ENCODE measurements around the gene MRPL24. TPM values are rescaled to one million over a fixed set of nuclear protein-coding genes. Genes with fewer than 3 reads are reported as not detected.
"Not testable (repeated sequence)": the region's sequence is repeated elsewhere in the genome, so short reads cannot be mapped to it uniquely, and the experiment has no call there.

The MRPL24 gene
- total RNA-seq, 1 donor, result 17.7 TPM

- DNase-seq (ENCODE audit: insufficient read length, low spot score, missing footprints), result no peak
- Histone ChIP-seq H3K27me3 (ENCODE audit: insufficient read depth, low read length) (no peaks in the 10 kb centered on the region), H2AFZ (ENCODE audit: low read length) (peak overlapping the region; percentile 91), H3K27ac (ENCODE audit: low read depth, low read length) (peak overlapping the region; percentile 88), H3K4me3 (ENCODE audit: insufficient read depth, low read length) (peak overlapping the region; percentile 82), H3K4me1 (ENCODE audit: insufficient read depth, low read length) (peaks cover 23% of the 10 kb centered on the region), H3K36me3 (ENCODE audit: insufficient read depth, low read length) (peaks cover 7% of the 10 kb centered on the region), H3K79me2 (ENCODE audit: insufficient read depth, low read length) (peaks cover 46% of the 10 kb centered on the region), H3K4me2 (ENCODE audit: insufficient read depth, low read length) (peak overlapping the region; percentile 94), H3K9me3 (ENCODE audit: low read depth, low read length) (no peaks in the 10 kb centered on the region), H4K20me1 (ENCODE audit: insufficient read depth, low read length) (peaks cover 18% of the 10 kb centered on the region)
- no peak for TF ChIP-seq CTCF (IDR thresholded peaks at IDR 0.05; ENCODE audit: extremely low read depth, low read depth, low read length)
Measured at GRCh38 chr1:156766298-156767100, 25.6 kb upstream of the MRPL24 start.

GRCh38 chr1:156765666-156766065, 24.8 kb upstream of the MRPL24 start:
- Histone ChIP-seq H3K27ac (ENCODE audit: low read depth, low read length) (no peak overlapping the region), H3K27me3 (ENCODE audit: insufficient read depth, low read length) (no peaks in the 10 kb centered on the region), H2AFZ (ENCODE audit: low read length) (peak overlapping the region; percentile 91), H3K4me3 (ENCODE audit: insufficient read depth, low read length) (peak overlapping the region; percentile 82), H3K4me2 (ENCODE audit: insufficient read depth, low read length) (peak overlapping the region; percentile 94), H3K4me1 (ENCODE audit: insufficient read depth, low read length) (peaks cover 23% of the 10 kb centered on the region), H3K79me2 (ENCODE audit: insufficient read depth, low read length) (peaks cover 38% of the 10 kb centered on the region), H3K36me3 (ENCODE audit: insufficient read depth, low read length) (peaks cover 5% of the 10 kb centered on the region), H3K9me3 (ENCODE audit: low read depth, low read length) (no peaks in the 10 kb centered on the region), H4K20me1 (ENCODE audit: insufficient read depth, low read length) (peaks cover 14% of the 10 kb centered on the region)
- TF ChIP-seq CTCF (IDR thresholded peaks at IDR 0.05; ENCODE audit: extremely low read depth, low read depth, low read length), result no peak
- no peak for DNase-seq (ENCODE audit: insufficient read length, low spot score, missing footprints)

- not testable (repeated sequence) for H3K36me3 ChIP-seq (ENCODE audit: insufficient read depth, low read length); DNase-seq (ENCODE audit: insufficient read length, low spot score, missing footprints); H3K27me3 ChIP-seq (ENCODE audit: insufficient read depth, low read length); H3K9me3 ChIP-seq (ENCODE audit: low read depth, low read length); H3K4me3 ChIP-seq (ENCODE audit: insufficient read depth, low read length); H2AFZ ChIP-seq (ENCODE audit: low read length); H3K27ac ChIP-seq (ENCODE audit: low read depth, low read length); H3K4me2 ChIP-seq (ENCODE audit: insufficient read depth, low read length)
- Histone ChIP-seq H3K79me2 (ENCODE audit: insufficient read depth, low read length) (peaks cover 33% of the 10 kb centered on the region), H4K20me1 (ENCODE audit: insufficient read depth, low read length) (peaks cover 11% of the 10 kb centered on the region), H3K4me1 (ENCODE audit: insufficient read depth, low read length) (peaks cover 23% of the 10 kb centered on the region)
Measured at GRCh38 chr1:156765136-156765535, 24.2 kb upstream of the MRPL24 start.

- DNase-seq (ENCODE audit: insufficient read length, low spot score, missing footprints), result no peak
- no peak for TF ChIP-seq CTCF (IDR thresholded peaks at IDR 0.05; ENCODE audit: extremely low read depth, low read depth, low read length)
- no peak overlapping the region for H3K27ac ChIP-seq (ENCODE audit: low read depth, low read length)
Measured at GRCh38 chr1:156760796-156761104, 19.9 kb upstream of the MRPL24 start.

More at GRCh38 chr1:156760796-156761104, 19.9 kb upstream of the MRPL24 start:
- Histone ChIP-seq H3K27me3 (ENCODE audit: insufficient read depth, low read length) (no peaks in the 10 kb centered on the region), H2AFZ (ENCODE audit: low read length) (no peak overlapping the region), H3K4me3 (ENCODE audit: insufficient read depth, low read length) (no peak overlapping the region), H4K20me1 (ENCODE audit: insufficient read depth, low read length) (no peaks in the 10 kb centered on the region), H3K79me2 (ENCODE audit: insufficient read depth, low read length) (no peaks in the 10 kb centered on the region), H3K4me1 (ENCODE audit: insufficient read depth, low read length) (peaks cover 2% of the 10 kb centered on the region), H3K36me3 (ENCODE audit: insufficient read depth, low read length) (no peaks in the 10 kb centered on the region), H3K4me2 (ENCODE audit: insufficient read depth, low read length) (no peak overlapping the region), H3K9me3 (ENCODE audit: low read depth, low read length) (no peaks in the 10 kb centered on the region)
